Neural progenitor cell (in vitro differentiated cells): ENCODE data around the gene TFG.

Source experiments
- EZH2 ChIP-seq: fragments of 200-600 bp; sonication (generic); IDR thresholded peaks from 2 replicates; pipeline ENCODE4 v1.6.1; 2017; ENCODE audit warnings: antibody characterized with exemption, mild to moderate bottlenecking, moderate library complexity
- TF ChIP-seq, protein P1 (sequence below): fragments of 200-600 bp; sonication (generic); IDR thresholded peaks from 2 replicates; pipeline ENCODE4 v1.5.1; 2017; ENCODE audit warnings: antibody characterized with exemption, mild to moderate bottlenecking

DNA sequence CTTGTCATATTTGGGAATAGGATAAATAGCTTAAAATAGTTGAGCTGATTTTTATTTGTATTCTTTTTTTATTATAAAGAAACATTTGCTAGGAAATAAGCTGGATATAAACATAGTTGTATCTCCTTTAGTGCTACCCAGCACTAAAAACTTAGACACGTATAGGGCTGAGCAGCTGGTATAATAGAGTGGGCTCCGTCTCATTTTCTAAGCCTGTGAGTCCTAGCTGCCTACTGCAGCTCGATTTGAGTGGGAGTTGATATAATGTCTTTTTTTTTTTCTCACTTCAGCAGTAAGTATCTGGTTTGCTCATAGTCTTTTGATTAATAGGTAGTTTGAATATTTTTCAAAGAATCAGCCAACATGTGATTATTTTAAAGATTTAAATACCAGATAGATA, 34.2 kb downstream of the TFG start:
- TF ChIP-seq, protein P1, sequence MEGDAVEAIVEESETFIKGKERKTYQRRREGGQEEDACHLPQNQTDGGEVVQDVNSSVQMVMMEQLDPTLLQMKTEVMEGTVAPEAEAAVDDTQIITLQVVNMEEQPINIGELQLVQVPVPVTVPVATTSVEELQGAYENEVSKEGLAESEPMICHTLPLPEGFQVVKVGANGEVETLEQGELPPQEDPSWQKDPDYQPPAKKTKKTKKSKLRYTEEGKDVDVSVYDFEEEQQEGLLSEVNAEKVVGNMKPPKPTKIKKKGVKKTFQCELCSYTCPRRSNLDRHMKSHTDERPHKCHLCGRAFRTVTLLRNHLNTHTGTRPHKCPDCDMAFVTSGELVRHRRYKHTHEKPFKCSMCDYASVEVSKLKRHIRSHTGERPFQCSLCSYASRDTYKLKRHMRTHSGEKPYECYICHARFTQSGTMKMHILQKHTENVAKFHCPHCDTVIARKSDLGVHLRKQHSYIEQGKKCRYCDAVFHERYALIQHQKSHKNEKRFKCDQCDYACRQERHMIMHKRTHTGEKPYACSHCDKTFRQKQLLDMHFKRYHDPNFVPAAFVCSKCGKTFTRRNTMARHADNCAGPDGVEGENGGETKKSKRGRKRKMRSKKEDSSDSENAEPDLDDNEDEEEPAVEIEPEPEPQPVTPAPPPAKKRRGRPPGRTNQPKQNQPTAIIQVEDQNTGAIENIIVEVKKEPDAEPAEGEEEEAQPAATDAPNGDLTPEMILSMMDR: no peak
- TF ChIP-seq EZH2: no peak
